HG03045 (cell line): ENCODE data around the gene C6orf136.

ENCODE experiments used
- ATAC-seq: cut with Tn5 transposase; IDR thresholded peaks from one replicate; pipeline ENCODE4 v1.9.1; 2021; ENCODE audit warnings: mild to moderate bottlenecking, moderate library complexity; ENCODE audit not compliant: unreplicated experiment

C6orf136 gene

DNA sequence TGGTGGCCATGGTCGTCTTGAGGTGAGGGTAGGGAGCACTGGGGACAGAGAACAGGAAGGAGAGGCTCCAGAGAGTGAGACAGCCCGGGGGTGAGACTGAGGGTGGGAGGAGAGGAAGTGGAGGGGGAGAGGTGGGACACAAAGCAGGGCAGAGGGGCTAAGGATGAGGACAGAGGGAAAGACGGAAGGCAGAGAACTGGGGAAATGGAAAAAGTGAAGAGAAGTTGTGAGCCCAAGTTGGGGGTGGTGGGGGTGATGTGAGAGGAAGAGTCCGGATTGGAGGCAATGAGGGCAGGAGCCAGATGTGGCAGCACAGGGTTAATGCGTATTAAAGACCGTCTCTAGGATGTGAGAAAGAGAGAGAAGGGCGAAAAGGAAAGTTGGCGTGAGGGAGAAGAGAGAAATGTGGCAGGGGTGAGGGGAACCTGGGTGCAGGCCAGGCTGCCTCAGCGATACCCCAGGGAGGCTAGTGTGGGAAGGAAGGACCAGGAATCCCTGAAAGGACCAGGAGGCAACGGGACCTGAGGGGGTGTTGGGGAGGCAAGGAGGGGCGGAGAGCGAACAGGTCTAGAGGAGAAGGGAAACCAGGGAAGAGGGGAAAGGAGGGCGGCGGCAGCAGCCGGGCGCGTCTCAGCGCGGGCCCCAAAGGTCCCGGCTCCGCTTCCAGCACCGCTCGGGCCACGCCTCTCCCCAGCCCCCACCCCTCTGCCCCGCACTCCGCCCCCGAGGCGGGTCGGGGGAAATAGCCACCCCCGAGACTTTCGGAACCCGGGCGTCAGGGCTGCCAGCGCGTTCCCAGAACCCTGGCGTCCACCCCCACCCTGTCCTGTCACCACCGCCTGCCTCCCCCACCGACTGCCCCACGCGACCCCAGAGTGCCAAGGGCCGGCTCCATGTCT lies 39.3 kb downstream of the C6orf136 start, which contains the start of gene PPP1R18:
Gene PPP1R18, minus strand, starts transcription at position 637 of the 899 bp plus-strand sequence. Its CDS starts 627 bp downstream, at position 10.
- ATAC-seq = no peak

DNA sequence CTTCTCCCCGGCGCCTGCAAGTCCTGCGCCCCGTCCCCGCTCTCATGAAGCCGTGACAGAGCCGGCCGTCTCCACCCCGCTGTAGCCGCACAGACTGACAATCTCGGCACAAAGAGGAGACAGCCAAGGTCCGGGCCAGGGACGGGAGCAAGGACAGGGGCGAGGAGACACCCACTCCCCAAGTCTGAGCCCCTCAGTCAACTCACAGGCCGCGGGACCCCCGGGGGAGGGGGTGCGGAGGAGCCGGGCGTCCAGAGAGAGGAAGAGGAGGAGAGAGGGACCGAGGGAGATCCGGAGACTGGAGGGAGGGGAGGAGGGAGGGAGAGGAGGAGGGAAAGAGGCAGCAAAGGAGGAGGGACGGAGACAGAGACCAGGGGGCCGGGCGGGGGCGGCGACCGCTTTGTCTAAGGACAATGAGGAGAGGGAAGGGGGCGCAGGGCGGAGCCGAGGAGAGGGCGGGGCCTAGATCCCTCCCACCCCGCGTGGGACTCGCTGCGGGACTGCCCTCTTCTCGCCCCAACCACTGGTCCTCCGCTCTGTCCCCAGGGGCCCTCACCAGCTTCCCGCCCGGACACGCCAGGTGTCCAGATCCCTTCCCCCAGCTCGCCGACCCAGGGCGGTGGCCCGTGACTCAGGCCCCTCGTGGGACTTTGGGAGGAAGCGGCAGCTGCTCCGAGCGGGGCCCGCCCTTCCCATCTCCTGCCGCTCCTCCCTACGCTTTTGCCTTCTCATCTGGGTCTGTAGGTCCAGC lies 40.1 kb downstream of the C6orf136 start:
- ATAC-seq = no peak

DNA sequence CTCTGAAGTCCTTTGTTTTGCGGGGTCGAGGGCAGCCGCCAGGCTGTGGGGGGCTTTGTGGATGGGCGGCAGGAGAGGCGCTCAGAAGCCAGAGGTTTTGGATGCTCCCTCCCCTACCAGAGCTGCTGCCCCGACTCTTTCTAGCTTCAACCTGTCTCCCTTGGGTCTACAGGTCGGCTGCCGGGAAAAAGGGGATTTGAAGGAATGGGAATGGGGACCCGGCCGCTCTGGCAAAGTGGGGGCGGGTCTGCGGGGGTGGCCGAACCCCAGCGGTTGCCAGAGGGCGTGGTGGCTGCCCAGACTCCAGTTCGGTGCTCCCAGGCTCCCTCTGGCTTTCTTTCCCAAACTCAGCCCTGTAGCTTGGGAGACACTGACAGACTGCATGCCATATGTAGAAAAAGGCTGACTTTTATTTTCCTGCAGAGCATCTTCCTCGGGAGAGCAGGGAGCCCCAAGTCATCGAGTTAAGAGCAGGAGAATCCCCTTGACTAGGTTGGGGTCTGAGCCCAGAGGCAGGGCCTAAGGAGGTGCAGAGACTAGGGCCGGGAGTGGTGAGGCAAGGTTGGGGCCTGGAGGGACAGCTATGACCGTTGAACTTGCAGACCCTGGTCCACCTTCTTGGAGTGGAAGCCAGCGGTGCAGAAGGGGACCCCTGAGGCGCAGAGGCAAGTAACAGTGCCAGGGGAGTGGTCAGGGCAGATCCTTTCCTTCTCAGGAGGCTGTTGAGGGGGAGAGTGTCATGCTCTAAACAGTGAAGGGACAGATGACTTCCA lies 40.9 kb downstream of the C6orf136 start:
- no peak for ATAC-seq

DNA sequence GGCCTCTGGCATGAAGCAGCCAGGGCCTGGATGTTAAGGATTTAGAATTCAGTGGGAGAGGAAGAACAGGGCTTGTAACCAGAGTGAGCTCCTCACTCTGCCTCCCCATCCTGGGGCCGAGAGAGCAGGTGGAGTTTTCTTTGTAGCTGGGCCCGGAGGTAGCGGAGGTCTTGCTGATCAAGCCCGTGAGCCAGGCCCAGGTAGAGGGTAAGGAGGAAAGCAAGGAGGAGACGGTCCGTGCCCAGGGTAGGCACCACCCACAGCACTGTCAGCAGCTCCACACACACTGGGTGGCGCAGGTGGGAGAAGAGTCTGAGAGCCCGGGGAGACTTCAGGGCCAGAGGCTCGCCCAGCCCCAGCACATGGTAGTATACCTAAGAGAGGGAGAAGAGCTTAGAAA lies 41.6 kb downstream of the C6orf136 start:
- no peak for ATAC-seq

DNA sequence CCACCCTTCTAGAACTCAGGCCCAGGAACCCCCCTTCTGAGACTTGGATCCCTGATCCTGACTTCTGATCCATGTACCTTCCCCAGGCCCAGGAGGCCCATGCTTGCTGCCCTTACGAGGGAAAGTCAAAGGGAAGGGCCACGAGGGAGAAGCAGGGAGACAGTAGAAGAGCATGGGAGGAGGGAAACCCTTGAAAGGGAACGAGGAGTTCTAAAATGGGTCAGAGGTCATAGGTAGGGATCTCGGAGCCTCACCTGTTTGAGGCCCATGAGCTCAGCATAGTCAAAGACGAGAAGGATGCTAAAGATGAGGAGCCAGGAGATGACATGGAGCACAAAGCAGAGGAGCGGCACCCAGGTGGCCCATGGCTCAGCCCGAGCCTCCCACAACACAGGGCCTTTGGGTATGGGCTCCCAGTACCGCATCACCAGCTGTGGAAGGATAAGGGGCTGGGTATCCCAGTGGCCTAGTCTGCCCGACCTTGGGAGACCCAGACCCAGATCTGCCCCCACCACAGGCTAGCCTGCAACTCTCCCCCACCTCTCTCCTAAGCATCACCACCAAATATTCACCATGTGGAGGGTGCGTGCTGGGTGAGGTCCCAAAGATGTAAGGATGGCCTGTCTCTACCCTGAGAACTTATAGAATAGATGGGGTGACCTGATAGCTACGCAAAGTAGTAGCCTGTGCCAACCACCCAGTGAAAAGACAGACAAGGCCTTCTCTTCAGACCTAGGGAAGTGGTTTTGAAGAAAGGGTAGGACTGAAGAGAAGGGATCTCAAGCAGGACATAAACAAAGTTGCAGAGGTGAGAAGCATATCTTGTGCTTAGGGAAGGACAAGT lies 42.3 kb downstream of the C6orf136 start:
- ATAC-seq = no peak

DNA sequence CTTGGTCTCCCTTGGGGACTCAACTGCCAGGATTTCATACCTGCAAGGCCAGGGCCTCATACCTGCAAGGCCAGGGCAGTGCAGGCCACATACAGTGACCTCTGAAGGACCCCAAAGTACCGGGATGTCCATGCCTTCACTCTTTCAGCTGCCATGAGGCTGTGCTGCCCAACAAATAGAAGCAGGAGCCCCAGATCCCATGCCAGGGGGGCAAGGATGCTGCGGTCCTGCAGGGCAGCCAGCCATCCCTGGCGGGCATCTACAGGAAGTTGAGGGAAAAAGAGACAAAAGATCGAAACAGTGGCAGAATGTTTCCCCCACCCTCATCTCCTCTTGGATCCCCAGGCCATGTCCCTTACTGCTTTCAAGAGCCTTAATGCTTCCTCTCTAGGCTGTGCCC lies 43.1 kb downstream of the C6orf136 start:
- ATAC-seq = no peak

DNA sequence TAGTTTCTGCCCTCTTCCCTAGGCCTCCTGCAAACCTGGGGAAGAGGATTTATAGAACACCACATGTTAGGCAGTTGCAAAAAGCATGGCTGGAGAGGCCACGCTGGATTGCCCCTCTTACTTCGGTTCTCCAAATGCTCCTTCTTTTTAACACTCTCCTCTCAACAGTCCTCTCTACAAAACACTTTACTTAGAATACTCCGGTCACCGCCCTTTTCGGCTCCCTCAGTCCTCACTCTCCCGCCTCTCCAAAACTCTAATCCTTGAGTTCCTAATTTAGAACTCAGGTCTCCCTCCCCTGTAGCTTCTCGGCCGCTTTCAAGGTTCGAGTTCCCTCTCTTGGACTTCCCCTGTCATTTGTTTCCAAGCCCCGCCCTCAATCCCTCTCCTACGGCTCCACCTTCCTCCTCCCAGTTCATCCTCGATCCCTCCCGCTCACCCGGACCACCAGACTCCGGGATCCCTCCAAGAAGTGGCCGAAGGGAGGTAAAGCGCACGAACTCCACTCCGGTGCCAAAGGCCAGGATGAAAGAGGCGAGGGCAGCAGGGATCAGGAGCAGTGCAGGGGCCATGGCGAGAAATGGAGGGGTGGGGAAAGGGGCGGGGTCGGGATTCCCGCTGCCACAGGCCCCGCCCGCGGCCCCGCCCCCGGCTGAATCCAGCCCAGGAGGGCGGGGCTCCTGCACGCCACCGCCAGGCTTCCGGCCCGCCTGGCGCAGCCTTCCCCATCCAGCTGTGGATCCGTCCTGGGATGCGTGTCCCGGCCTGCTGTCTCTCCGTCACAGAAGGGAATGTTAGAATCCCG lies 43.7 kb downstream of the C6orf136 start, which contains the start of gene NRM:
Gene NRM, minus strand, starts transcription at position 582 of the 805 bp plus-strand sequence. Its CDS starts 10 bp downstream, at position 572.
- peak; percentile 32 for ATAC-seq

DNA sequence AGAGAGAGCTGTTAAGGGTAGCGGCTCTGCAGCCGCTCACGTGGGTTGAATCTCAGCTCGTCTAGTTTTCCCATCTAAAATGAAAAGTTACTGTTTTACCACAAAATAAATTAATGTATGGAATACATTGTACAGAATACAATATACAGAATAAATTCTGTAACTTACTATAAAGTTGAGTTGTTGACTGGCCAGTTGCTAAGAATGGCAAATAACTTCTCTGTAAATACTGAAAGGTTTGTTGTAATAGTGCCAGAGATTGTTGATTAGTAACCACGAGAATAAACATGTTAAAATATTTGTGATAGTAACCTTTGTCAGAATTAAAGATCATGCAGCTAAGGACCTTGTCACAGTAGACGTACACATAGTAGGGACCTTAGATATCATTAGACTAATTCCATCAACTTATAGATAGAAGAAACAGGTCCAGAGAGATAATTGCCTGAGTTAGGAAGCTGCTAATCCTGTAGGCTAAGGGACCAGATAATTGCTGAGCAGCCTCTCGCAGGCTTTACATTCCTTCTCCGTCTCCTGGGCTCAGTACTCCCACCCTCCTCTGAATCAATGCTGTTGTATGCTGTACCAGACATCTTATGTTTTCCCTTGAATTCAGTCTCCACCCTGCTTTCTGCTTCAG lies 44.4 kb downstream of the C6orf136 start:
- ATAC-seq = no peak

DNA sequence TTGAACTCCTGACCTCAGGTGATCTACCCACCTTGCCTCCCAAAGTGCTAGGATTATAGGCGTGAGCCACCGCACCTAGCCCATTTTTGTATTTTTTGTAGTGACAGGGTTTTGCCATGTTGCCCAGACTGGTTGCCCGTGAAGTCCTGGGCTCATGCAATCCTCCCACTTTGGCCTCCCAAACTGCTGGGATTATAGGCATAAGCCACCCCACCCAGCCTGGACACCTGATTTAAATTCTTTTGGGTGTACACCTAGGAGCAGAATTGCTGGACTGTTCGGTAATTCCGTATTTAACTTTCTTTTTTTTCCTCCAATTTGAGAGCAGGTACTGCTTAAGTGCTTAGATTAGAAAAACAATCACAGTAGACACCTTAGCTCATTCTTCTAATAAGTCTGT lies 49.5 kb downstream of the C6orf136 start:
- ATAC-seq = no peak

DNA sequence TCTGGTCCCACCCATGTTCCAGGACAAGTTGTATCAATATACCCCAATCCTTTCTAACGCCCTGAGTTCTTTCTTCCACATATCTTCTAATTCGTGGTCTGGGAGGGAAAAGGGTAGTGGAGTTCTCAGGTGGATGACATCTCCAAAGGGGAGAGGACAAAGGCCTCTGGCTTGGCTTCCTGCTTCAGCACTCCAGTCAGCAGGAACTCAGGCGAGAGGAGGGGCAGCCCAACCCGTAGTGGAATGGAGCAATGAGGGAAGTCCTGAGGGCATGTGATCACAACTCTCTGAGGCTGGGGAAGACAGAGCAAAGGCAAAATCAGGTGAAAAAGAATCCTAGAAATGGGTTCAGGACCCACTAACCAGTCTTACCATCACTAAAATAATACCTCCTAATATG lies 53.4 kb downstream of the C6orf136 start:
- ATAC-seq = no peak
